Astrocyte (in vitro differentiated cells and primary cell): ENCODE results near the gene SAMD14. TPM values are rescaled to one million over a fixed set of nuclear protein-coding genes. Genes with fewer than 3 reads are reported as not detected.

ENCODE experiments used
- DNase-seq: peaks from one replicate; pipeline ENCODE4 v3.0.0-alpha.2; 2010; ENCODE audit warnings: low read depth
- FAIRE-seq: peaks from 2 replicates; lab custom pipeline; 2011; peaks lifted over from hg19 to GRCh38; lab: Jason Lieb, UNC
- H2AFZ ChIP-seq: 2 replicates; pipeline ENCODE4 v1.6.0; 2012; ENCODE audit warnings: low read depth, low read length, inconsistent platforms
- H3K27ac ChIP-seq: 2 replicates; pipeline ENCODE4 v1.5.1; 2011; ENCODE audit warnings: low read depth, low read length, inconsistent platforms
- H3K27me3 ChIP-seq: 2 replicates; pipeline ENCODE4 v1.6.0; 2011; ENCODE audit warnings: low read length, inconsistent platforms; ENCODE audit not compliant: insufficient read depth
- H3K36me3 ChIP-seq: 2 replicates; pipeline ENCODE4 v1.5.1; 2011; ENCODE audit warnings: low read length, inconsistent platforms; ENCODE audit not compliant: insufficient read depth
- H3K4me1 ChIP-seq: 2 replicates; pipeline ENCODE4 v1.5.1; 2011; ENCODE audit warnings: low read length, inconsistent platforms; ENCODE audit not compliant: insufficient read depth
- H3K4me2 ChIP-seq: 2 replicates; pipeline ENCODE4 v1.6.0; 2012; ENCODE audit warnings: low read length, inconsistent platforms
- H3K4me3 ChIP-seq: 2 replicates; pipeline ENCODE4 v1.5.1; 2011; ENCODE audit warnings: low read depth, mild to moderate bottlenecking, low read length, inconsistent platforms; ENCODE audit not compliant: insufficient read depth
- H3K79me2 ChIP-seq: 2 replicates; pipeline ENCODE4 v1.6.0; 2012; ENCODE audit warnings: mild to moderate bottlenecking, low read length, inconsistent platforms; ENCODE audit not compliant: insufficient read depth
- H3K9ac ChIP-seq: 2 replicates; pipeline ENCODE4 v1.6.0; 2012; ENCODE audit warnings: mild to moderate bottlenecking, low read length, inconsistent platforms
- H3K9me3 ChIP-seq: 2 replicates; pipeline ENCODE4 v1.5.1; 2012; ENCODE audit warnings: low read depth, mild to moderate bottlenecking, low read length, inconsistent platforms; ENCODE audit not compliant: insufficient read depth
- H4K20me1 ChIP-seq: 2 replicates; pipeline ENCODE4 v1.6.0; 2012; ENCODE audit warnings: low read length, inconsistent platforms; ENCODE audit not compliant: insufficient read depth
- H3K27ac Mint-ChIP-seq: one replicate; pipeline ENCODE4 v1.8.0; 2021; ENCODE audit warnings: mild to moderate bottlenecking, mixed read lengths; ENCODE audit not compliant: unreplicated experiment
- H3K27me3 Mint-ChIP-seq: one replicate; pipeline ENCODE4 v1.8.0; 2021; ENCODE audit warnings: low read depth, mixed read lengths; ENCODE audit not compliant: unreplicated experiment
- H3K36me3 Mint-ChIP-seq: one replicate; pipeline ENCODE4 v1.8.0; 2021; ENCODE audit warnings: low read depth, mixed read lengths; ENCODE audit not compliant: unreplicated experiment
- H3K4me1 Mint-ChIP-seq: one replicate; pipeline ENCODE4 v1.8.0; 2021; ENCODE audit warnings: low read depth, mixed read lengths; ENCODE audit not compliant: unreplicated experiment
- H3K4me3 Mint-ChIP-seq: one replicate; pipeline ENCODE4 v1.8.0; 2021; ENCODE audit warnings: mild to moderate bottlenecking, moderate library complexity, mixed read lengths; ENCODE audit not compliant: unreplicated experiment
- H3K9me3 Mint-ChIP-seq: one replicate; pipeline ENCODE4 v1.8.0; 2021; ENCODE audit warnings: mild to moderate bottlenecking, mixed read lengths; ENCODE audit not compliant: unreplicated experiment
- EZH2 ChIP-seq: IDR thresholded peaks from 2 replicates; pipeline ENCODE4 v1.6.1; 2012; ENCODE audit warnings: mild to moderate bottlenecking, low read length, inconsistent platforms; ENCODE audit not compliant: insufficient read depth
- total RNA-seq: library from RNA; stranded (reverse); gene quantifications from 2 replicates; pipeline ENCODE4 v1.2.1, GENCODE V29; 2021
- TF ChIP-seq, protein P1 (sequence below): IDR thresholded peaks from 2 replicates; pipeline ENCODE4 v1.5.1; 2011; ENCODE audit warnings: low read depth, mild to moderate bottlenecking, inconsistent platforms, low read length, moderate library complexity; ENCODE audit not compliant: insufficient read depth

The SAMD14 gene
- total RNA-seq, 1 donor from 2014 or later: 10.8 TPM

- Mint-ChIP-seq H3K4me1 (no peaks in the 10 kb centered on the region), H3K27ac (no peak overlapping the region), H3K4me3 (no peak overlapping the region), H3K36me3 (peaks cover 40% of the 10 kb centered on the region), H3K9me3 (no peaks in the 10 kb centered on the region), H3K27me3 (no peaks in the 10 kb centered on the region)
- H2AFZ ChIP-seq: no peak overlapping the region
- peaks cover 41% of the 10 kb centered on the region for H3K79me2 ChIP-seq
- no peak overlapping the region for H3K4me2 ChIP-seq
- FAIRE-seq (no peak), DNase-seq (no peak)
- H3K9me3 ChIP-seq: no peaks in the 10 kb centered on the region
- H4K20me1 ChIP-seq: peaks cover 73% of the 10 kb centered on the region
- H3K4me3 ChIP-seq: no peak overlapping the region
- H3K9ac ChIP-seq: peak overlapping the region; percentile 2
- no peaks in the 10 kb centered on the region for H3K4me1 ChIP-seq
- no peak for TF ChIP-seq EZH2
- TF ChIP-seq, protein P1, sequence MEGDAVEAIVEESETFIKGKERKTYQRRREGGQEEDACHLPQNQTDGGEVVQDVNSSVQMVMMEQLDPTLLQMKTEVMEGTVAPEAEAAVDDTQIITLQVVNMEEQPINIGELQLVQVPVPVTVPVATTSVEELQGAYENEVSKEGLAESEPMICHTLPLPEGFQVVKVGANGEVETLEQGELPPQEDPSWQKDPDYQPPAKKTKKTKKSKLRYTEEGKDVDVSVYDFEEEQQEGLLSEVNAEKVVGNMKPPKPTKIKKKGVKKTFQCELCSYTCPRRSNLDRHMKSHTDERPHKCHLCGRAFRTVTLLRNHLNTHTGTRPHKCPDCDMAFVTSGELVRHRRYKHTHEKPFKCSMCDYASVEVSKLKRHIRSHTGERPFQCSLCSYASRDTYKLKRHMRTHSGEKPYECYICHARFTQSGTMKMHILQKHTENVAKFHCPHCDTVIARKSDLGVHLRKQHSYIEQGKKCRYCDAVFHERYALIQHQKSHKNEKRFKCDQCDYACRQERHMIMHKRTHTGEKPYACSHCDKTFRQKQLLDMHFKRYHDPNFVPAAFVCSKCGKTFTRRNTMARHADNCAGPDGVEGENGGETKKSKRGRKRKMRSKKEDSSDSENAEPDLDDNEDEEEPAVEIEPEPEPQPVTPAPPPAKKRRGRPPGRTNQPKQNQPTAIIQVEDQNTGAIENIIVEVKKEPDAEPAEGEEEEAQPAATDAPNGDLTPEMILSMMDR: no peak
- H3K27ac ChIP-seq: no peak overlapping the region
- H3K27me3 ChIP-seq: no peaks in the 10 kb centered on the region
- peaks cover 80% of the 10 kb centered on the region for H3K36me3 ChIP-seq
Measured at GRCh38 chr17:50078430-50078829, 51.5 kb downstream of the SAMD14 start.

DNA sequence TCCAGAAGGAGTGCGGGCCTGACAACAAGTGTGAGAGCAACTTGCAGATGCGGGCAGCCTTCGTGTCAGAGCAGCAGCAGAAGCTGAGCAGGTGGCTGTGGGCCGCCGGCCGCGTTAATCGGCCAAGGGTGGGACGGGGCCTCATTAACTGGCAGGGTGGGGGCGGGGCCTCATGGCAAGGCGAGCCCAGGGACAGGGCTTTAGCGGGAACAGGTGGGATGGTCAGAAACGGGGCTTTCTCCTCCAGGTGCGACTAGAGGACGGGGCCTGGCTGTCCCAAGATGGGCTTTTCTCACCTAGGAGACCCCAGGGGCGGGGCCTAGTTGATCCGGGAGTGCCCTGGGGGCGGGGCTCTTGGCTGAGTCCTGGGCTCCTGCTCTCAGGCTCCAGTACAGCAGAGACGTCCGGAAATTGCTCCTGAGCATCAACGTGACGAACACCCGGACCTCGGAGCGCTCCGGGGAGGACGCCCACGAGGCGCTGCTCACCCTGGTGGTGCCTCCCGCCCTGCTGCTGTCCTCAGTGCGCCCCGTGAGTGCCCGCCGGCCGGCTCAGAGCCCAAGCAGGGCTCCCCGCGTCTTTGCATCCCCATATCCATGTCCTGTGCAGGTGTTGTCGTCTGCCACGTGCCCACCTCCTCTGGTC is 53.2 kb downstream of the SAMD14 start:
- Mint-ChIP-seq H3K36me3 (peaks cover 39% of the 10 kb centered on the region), H3K4me3 (no peak overlapping the region), H3K27ac (no peak overlapping the region), H3K4me1 (peaks cover 5% of the 10 kb centered on the region), H3K9me3 (no peaks in the 10 kb centered on the region), H3K27me3 (no peaks in the 10 kb centered on the region)
- FAIRE-seq: no peak
- Histone ChIP-seq H4K20me1 (peaks cover 89% of the 10 kb centered on the region), H3K4me1 (no peaks in the 10 kb centered on the region), H3K9me3 (no peaks in the 10 kb centered on the region), H3K4me2 (no peak overlapping the region), H3K36me3 (peaks cover 75% of the 10 kb centered on the region), H3K27ac (no peak overlapping the region), H3K27me3 (no peaks in the 10 kb centered on the region), H3K79me2 (peaks cover 52% of the 10 kb centered on the region), H3K9ac (no peak overlapping the region), H2AFZ (no peak overlapping the region), H3K4me3 (no peak overlapping the region)
- DNase-seq: no peak
- TF ChIP-seq, protein P1: no peak

DNA sequence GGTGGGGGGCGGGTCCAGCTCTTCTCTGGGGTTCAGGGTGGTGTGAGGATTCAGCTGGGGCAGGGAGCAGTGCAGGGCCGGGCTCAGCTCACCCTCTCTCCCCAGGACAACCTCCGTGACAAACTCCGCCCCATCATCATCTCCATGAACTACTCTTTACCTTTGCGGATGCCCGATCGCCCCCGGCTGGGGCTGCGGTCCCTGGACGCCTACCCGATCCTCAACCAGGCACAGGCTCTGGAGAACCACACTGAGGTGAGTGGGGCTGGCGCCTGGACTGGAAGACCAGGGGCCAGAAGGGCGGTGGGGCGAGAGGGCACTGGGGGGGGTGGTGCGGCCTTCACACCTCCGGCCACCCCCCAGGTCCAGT is 53.8 kb downstream of the SAMD14 start:
- Histone ChIP-seq H3K4me2 (no peak overlapping the region), H2AFZ (no peak overlapping the region), H3K9ac (no peak overlapping the region), H3K4me1 (no peaks in the 10 kb centered on the region), H3K4me3 (no peak overlapping the region), H3K79me2 (peaks cover 57% of the 10 kb centered on the region), H3K27ac (no peak overlapping the region), H4K20me1 (peaks cover 93% of the 10 kb centered on the region), H3K27me3 (no peaks in the 10 kb centered on the region), H3K9me3 (no peaks in the 10 kb centered on the region), H3K36me3 (peaks cover 75% of the 10 kb centered on the region)
- no peaks in the 10 kb centered on the region for H3K27me3 Mint-ChIP-seq
- peaks cover 2% of the 10 kb centered on the region for H3K9me3 Mint-ChIP-seq
- FAIRE-seq (no peak), DNase-seq (no peak)
- H3K27ac Mint-ChIP-seq: no peak overlapping the region
- peaks cover 7% of the 10 kb centered on the region for H3K4me1 Mint-ChIP-seq
- H3K36me3 Mint-ChIP-seq: peaks cover 42% of the 10 kb centered on the region
- TF ChIP-seq, protein P1: no peak
- H3K4me3 Mint-ChIP-seq: no peak overlapping the region
